GM12892 (cell line): ENCODE data around the gene SLC4A3.

Experiments
- DNase-seq: peaks from one replicate; pipeline ENCODE4 v3.0.0; 2011; ENCODE audit not compliant: insufficient read length
- FAIRE-seq: peaks from 2 replicates; lab custom pipeline; 2011; peaks lifted over from hg19 to GRCh38; lab: Jason Lieb, UNC
- POLR2A ChIP-seq: IDR thresholded peaks from 2 replicates; pipeline ENCODE4 v1.6.1; 2011; ENCODE audit warnings: low read depth, low read length, control low read depth
- POLR2AphosphoS5 ChIP-seq: IDR thresholded peaks from 2 replicates; pipeline ENCODE4 v1.6.1; 2011; ENCODE audit warnings: low read depth, low read length, control low read depth
- TAF1 ChIP-seq: IDR thresholded peaks from 2 replicates; pipeline ENCODE4 v1.6.1; 2011; ENCODE audit warnings: low read depth, mild to moderate bottlenecking, control low read depth, low read length, borderline replicate concordance

Gene SLC4A3

GRCh38 chr2:219661197-219661954, 33.9 kb downstream of the SLC4A3 start:
- FAIRE-seq (peak; percentile 93), DNase-seq (no peak)
- TF ChIP-seq TAF1 (no peak), POLR2AphosphoS5 (no peak), POLR2A (no peak)

GRCh38 chr2:219661955-219662395, 34.5 kb downstream of the SLC4A3 start:
- TF ChIP-seq TAF1 (no peak), POLR2A (no peak), POLR2AphosphoS5 (no peak)
- DNase-seq (no peak), FAIRE-seq (peak; percentile 66)

- DNase-seq (no peak), FAIRE-seq (peak; percentile 21)
- TF ChIP-seq POLR2AphosphoS5 (no peak), POLR2A (no peak), TAF1 (no peak)
Measured at GRCh38 chr2:219662566-219662965, 35.1 kb downstream of the SLC4A3 start.

- no peak for FAIRE-seq
- no peak for DNase-seq
- no peak for TF ChIP-seq POLR2A
- no peak for TF ChIP-seq POLR2AphosphoS5
- no peak for TF ChIP-seq TAF1
Measured at GRCh38 chr2:219663116-219663762, 35.8 kb downstream of the SLC4A3 start.

- DNase-seq (no peak), FAIRE-seq (no peak)
- no peak for TF ChIP-seq TAF1
- no peak for TF ChIP-seq POLR2A
Measured at GRCh38 chr2:219664041-219664440, 36.6 kb downstream of the SLC4A3 start.

GRCh38 chr2:219664944-219665343, 37.5 kb downstream of the SLC4A3 start:
- no peak for FAIRE-seq
- DNase-seq = no peak
- TF ChIP-seq POLR2A (no peak), TAF1 (no peak), POLR2AphosphoS5 (no peak)

GRCh38 chr2:219665926-219666325, 38.5 kb downstream of the SLC4A3 start:
- FAIRE-seq = no peak
- DNase-seq = no peak
- TF ChIP-seq POLR2A (no peak), POLR2AphosphoS5 (no peak), TAF1 (no peak)

- no peak for TF ChIP-seq POLR2A
- TF ChIP-seq TAF1 = no peak
- TF ChIP-seq POLR2AphosphoS5 = no peak
- FAIRE-seq (no peak), DNase-seq (no peak)
Measured at GRCh38 chr2:219668316-219668715, 40.9 kb downstream of the SLC4A3 start.

- no peak for FAIRE-seq
- TF ChIP-seq TAF1 (no peak), POLR2A (no peak), POLR2AphosphoS5 (no peak)
Measured at GRCh38 chr2:219670386-219670785, 43.0 kb downstream of the SLC4A3 start.

GRCh38 chr2:219671279-219671678, 43.8 kb downstream of the SLC4A3 start:
- FAIRE-seq (no peak), DNase-seq (no peak)
- no peak for TF ChIP-seq TAF1

More at GRCh38 chr2:219670386-219670785, 43.0 kb downstream of the SLC4A3 start:
- DNase-seq = no peak

- TF ChIP-seq TAF1 (no peak), POLR2AphosphoS5 (no peak), POLR2A (no peak)
- DNase-seq (no peak), FAIRE-seq (no peak)
Measured at GRCh38 chr2:219672406-219672805, 45.0 kb downstream of the SLC4A3 start.

- no peak for DNase-seq
- TF ChIP-seq POLR2AphosphoS5 (no peak), POLR2A (no peak), TAF1 (no peak)
- no peak for FAIRE-seq
Measured at GRCh38 chr2:219675221-219675620, 47.8 kb downstream of the SLC4A3 start.
